B cell (primary cell): Measurements from ENCODE around the gene CASD1. TPM values are rescaled to one million over a fixed set of nuclear protein-coding genes. Genes with fewer than 3 reads are reported as not detected.

Source experiments
- ATAC-seq: fragments of 200-7000 bp; cut with Tn5 transposase; one replicate; pipeline ENCODE4 v1.10.0; 2021; ENCODE audit warnings: low read depth, mild to moderate bottlenecking, moderate number of reproducible peaks, moderate library complexity
- CTCF ChIA-PET: fragments of 350-600 bp; sonication (Branson Sonifier 250); formaldehyde crosslinking; loops from one replicate; lab custom pipeline; 2021; ENCODE audit warnings: antibody characterized with exemption, inconsistent platforms; lab: Charles Lee
- POLR2A ChIA-PET: fragments of 350-600 bp; sonication (Branson Sonifier 250); formaldehyde crosslinking; loops from one replicate; lab custom pipeline; 2021; ENCODE audit warnings: antibody characterized with exemption; lab: Charles Lee
- DNase-seq: peaks from one replicate; pipeline ENCODE4 v3.0.0; 2013
- H2AFZ ChIP-seq: 2 replicates; pipeline ENCODE4 v1.6.1; 2012; ENCODE audit warnings: mild to moderate bottlenecking, low read depth, low read length; ENCODE audit not compliant: insufficient read depth, poor library complexity, severe bottlenecking
- H3K27ac ChIP-seq, 2 donors: 1 replicate in 1 of 2; 2 replicates in 1 of 2; pipeline ENCODE4 v1.5.1; 2012 to 2013; ENCODE audit warnings: low read length in 2 of 2, mild to moderate bottlenecking in 2 of 2, moderate library complexity in 1 of 2
- H3K27me3 ChIP-seq, 4 experiments: fragments of 200-600 bp in 1 of 4; sonication (generic) in 1 of 4; replicated peaks in 1 of 4; 1 replicate in 2 of 4; 2 replicates in 2 of 4; pipeline versions ENCODE4 v1.6.1 to v1.7.0; 2013 to 2016; ENCODE audit warnings: low read length in 3 of 4, mild to moderate bottlenecking in 2 of 4, mixed read lengths in 1 of 4, moderate library complexity in 1 of 4; ENCODE audit not compliant: insufficient read depth in 4 of 4, control insufficient read depth in 3 of 4; ENCODE audit errors: control extremely low read depth in 1 of 4
- H3K36me3 ChIP-seq, 2 experiments: replicated peaks in 1 of 2; 1 replicate in 1 of 2; 2 replicates in 1 of 2; pipeline versions ENCODE4 v1.6.1 to v1.7.1; 2013; ENCODE audit warnings: low read length in 1 of 2; ENCODE audit not compliant: insufficient read depth in 2 of 2, control insufficient read depth in 1 of 2; ENCODE audit errors: control extremely low read depth in 1 of 2, extremely low read depth in 1 of 2
- H3K4me1 ChIP-seq, 2 donors: fragments of 200-600 bp in 1 of 2; sonication (generic) in 1 of 2; 1 replicate in 1 of 2; 2 replicates in 1 of 2; pipeline versions ENCODE4 v1.5.1 to v1.6.1; 2013 to 2017; ENCODE audit warnings: low read length in 2 of 2; ENCODE audit not compliant: control insufficient read depth in 2 of 2, insufficient read depth in 2 of 2
- H3K4me2 ChIP-seq: replicated peaks from 2 replicates; pipeline ENCODE3; 2012; ENCODE audit warnings: mild to moderate bottlenecking, low read depth, low read length; ENCODE audit not compliant: poor library complexity, severe bottlenecking
- H3K4me3 ChIP-seq, 5 experiments: fragments of 200-600 bp in 1 of 5; sonication (generic) in 1 of 5; 1 replicate in 3 of 5; 2 replicates in 2 of 5; pipeline versions ENCODE4 v1.5.1 to v1.7.0; 2011 to 2016; ENCODE audit warnings: low read length in 4 of 5, mild to moderate bottlenecking in 4 of 5, low read depth in 2 of 5, control low read depth in 1 of 5, moderate library complexity in 1 of 5; ENCODE audit not compliant: insufficient read depth in 1 of 5; ENCODE audit errors: control extremely low read depth in 1 of 5, extremely low read depth in 1 of 5
- H3K79me2 ChIP-seq: fragments of 200-600 bp; sonication (generic); one replicate; pipeline ENCODE4 v1.6.0; 2016; ENCODE audit warnings: low read length; ENCODE audit not compliant: control insufficient read depth, insufficient read depth
- H3K9ac ChIP-seq: fragments of 200-600 bp; sonication (generic); 2 replicates; pipeline ENCODE4 v1.6.1; 2017; ENCODE audit warnings: mild to moderate bottlenecking, low read length, moderate library complexity
- H3K9me3 ChIP-seq, 3 donors: one replicate each; pipeline versions ENCODE4 v1.6.1 to v1.7.1; 2013; ENCODE audit warnings: low read length in 2 of 3; ENCODE audit not compliant: control insufficient read depth in 2 of 3, insufficient read depth in 1 of 3; ENCODE audit errors: control extremely low read depth in 1 of 3
- H4K20me1 ChIP-seq: 2 replicates; pipeline ENCODE4 v1.6.0; 2012; ENCODE audit warnings: mild to moderate bottlenecking, low read length; ENCODE audit not compliant: insufficient read depth, control insufficient read depth, poor library complexity, severe bottlenecking
- H3K27ac Mint-ChIP-seq: one replicate; pipeline ENCODE4 v1.8.0; 2021; ENCODE audit warnings: mixed read lengths
- H3K27me3 Mint-ChIP-seq: one replicate; pipeline ENCODE4 v1.8.0; 2021; ENCODE audit warnings: mixed read lengths
- H3K4me1 Mint-ChIP-seq: one replicate; pipeline ENCODE4 v1.8.0; 2021; ENCODE audit warnings: mixed read lengths
- H3K4me3 Mint-ChIP-seq: one replicate; pipeline ENCODE4 v1.8.0; 2021; ENCODE audit warnings: mixed read lengths
- H3K9me3 Mint-ChIP-seq: one replicate; pipeline ENCODE4 v1.8.0; 2022; ENCODE audit warnings: mixed read lengths; ENCODE audit not compliant: insufficient read depth
- CTCF ChIP-seq: fragments of 200-600 bp; IDR thresholded peaks from one replicate; pipeline ENCODE4 v1.8.0; 2022; ENCODE audit warnings: antibody characterized with exemption, mild to moderate bottlenecking
- EZH2 ChIP-seq: IDR thresholded peaks from 2 replicates; pipeline ENCODE4 v1.6.1; 2012; ENCODE audit warnings: borderline replicate concordance, low read depth, mild to moderate bottlenecking, moderate library complexity, low read length; ENCODE audit not compliant: insufficient read depth, poor library complexity, severe bottlenecking
- WGBS: methylation state at CpG from one replicate; pipeline ENCODE4 v1.1.5; 2013; ENCODE audit warnings: missing lambda C conversion rate; ENCODE audit not compliant: insufficient coverage; 5-methylcytosine and 5-hydroxymethylcytosine counted together
- intact Hi-C: fragments of 100-400 bp; cut with micrococcal nuclease; formaldehyde crosslinking; loops from one replicate; pipeline ENCODE4 v1.10.0; 2022
- polyA plus RNA-seq: library from polyadenylated mRNA; depleted of rRNA; stranded (reverse); fragments of >200 nt; gene quantifications from 2 replicates; pipeline ENCODE4 v1.2.3, GENCODE V29; 2012
- total RNA-seq, 2 donors: library from RNA; stranded (reverse); fragments of 120-200 nt in 1 of 2; gene quantifications; 1 replicate in 1 of 2; 2 replicates in 1 of 2; pipeline versions ENCODE4 v1.2.3 to v1.2.4, GENCODE V29; 2013 to 2022

CASD1 gene
- total and polyA plus RNA-seq, 2 donors (not counting 1 experiment from before 2014, with no cell fraction given) = 9.2 to 47.9 TPM

- no peak overlapping the region for H3K27ac ChIP-seq
- no peak for TF ChIP-seq CTCF
- TF ChIP-seq EZH2 = no peak
- ChIA-PET POLR2A (no interaction called here), CTCF (no interaction called here)
- no peak overlapping the region for H3K4me2 ChIP-seq
- peaks cover 1% of the 10 kb centered on the region for H3K4me1 Mint-ChIP-seq
- H3K9ac ChIP-seq = no peak overlapping the region
- no peaks in the 10 kb centered on the region for H4K20me1 ChIP-seq
- H3K27me3 ChIP-seq = no peaks in the 10 kb centered on the region
- peaks cover 4 to 11% (median 8%) of the 10 kb centered on the region in 3 donors for H3K9me3 ChIP-seq
- H3K9me3 Mint-ChIP-seq = peaks cover 14% of the 10 kb centered on the region
- no peak overlapping the region for H3K4me3 ChIP-seq
- H3K27me3 Mint-ChIP-seq = no peaks in the 10 kb centered on the region
- peaks cover 5 to 7% of the 10 kb centered on the region in 2 experiments for H3K36me3 ChIP-seq
- H3K4me1 ChIP-seq = no peaks in the 10 kb centered on the region
- ATAC-seq (no peak), DNase-seq (no peak)
- WGBS = no CpG with 5 or more reads among the region's 1 CpG
- no peak overlapping the region for H2AFZ ChIP-seq
- no peak overlapping the region for H3K4me3 Mint-ChIP-seq
- intact Hi-C loops = no loop called here
- no peak overlapping the region for H3K27ac Mint-ChIP-seq
- H3K79me2 ChIP-seq = no peaks in the 10 kb centered on the region
These were observed 67.7 kb downstream of the CASD1 start for GRCh38 chr7:94577357-94577756.

DNA sequence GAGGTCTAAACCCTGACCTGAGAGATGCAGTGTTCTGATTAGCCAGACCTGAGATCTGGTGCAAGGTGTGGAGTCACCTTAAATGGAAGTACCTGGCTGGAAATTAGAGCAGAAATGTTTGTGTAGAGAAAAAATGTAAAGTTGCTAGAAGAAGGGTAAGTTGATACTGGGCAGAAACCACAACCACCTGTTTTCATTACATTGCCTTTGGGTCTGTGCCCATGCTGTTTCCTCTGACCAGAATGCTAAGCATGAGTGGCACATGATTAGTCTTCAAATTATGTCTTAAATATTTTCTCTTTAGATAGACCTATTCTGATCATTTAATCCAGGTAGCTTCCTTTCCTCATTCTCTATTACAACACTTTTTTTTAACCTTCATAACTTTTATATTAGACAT, 69.0 kb downstream of the CASD1 start:
- POLR2A ChIA-PET = no interaction called here
- Histone ChIP-seq H4K20me1 (no peaks in the 10 kb centered on the region), H3K9me3 (peaks cover 4 to 11% (median 8%) of the 10 kb centered on the region in 3 donors), H3K4me3 (no peak overlapping the region), H3K4me1 (no peaks in the 10 kb centered on the region), H3K79me2 (no peaks in the 10 kb centered on the region), H3K27ac (no peak overlapping the region), H3K27me3 (no peaks in the 10 kb centered on the region), H3K9ac (no peak overlapping the region), H3K36me3 (peaks cover 5 to 7% of the 10 kb centered on the region in 2 experiments), H2AFZ (no peak overlapping the region), H3K4me2 (no peak overlapping the region)
- CTCF ChIA-PET = no interaction called here
- H3K4me1 Mint-ChIP-seq = peaks cover 1% of the 10 kb centered on the region
- DNase-seq = no peak
- no peak for ATAC-seq
- H3K27me3 Mint-ChIP-seq = no peaks in the 10 kb centered on the region
- peaks cover 11% of the 10 kb centered on the region for H3K9me3 Mint-ChIP-seq
- H3K27ac Mint-ChIP-seq = no peak overlapping the region
- no peak overlapping the region for H3K4me3 Mint-ChIP-seq
- intact Hi-C loops = no loop called here
- TF ChIP-seq CTCF = no peak
- TF ChIP-seq EZH2 = no peak
